ENCODE data around the gene VPS72.

The VPS72 gene

DNA sequence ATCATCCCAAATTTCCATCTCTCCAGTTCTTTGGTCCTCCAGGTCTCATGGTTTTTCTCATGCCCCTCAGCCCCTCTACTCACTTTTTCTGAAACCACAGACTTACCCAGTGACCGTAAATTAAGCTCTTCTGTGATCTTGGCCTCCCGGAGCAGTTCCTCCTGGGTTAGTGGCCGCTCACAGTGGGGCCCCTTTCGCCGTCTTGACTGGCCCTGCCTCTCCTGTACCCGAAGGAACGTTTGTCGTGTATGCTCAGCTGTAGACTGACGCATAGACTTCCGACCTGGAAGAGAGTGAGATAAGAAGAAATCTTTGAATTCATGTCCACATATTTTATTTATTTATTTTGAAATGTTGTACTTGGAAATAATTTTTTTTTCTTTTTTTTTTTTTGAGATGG is 5.8 kb downstream of the VPS72 start:
- no peak for DNase-seq

GRCh38 chr1:151176514-151177045 is 13.4 kb downstream of the VPS72 start:
- no peak for DNase-seq

DNA sequence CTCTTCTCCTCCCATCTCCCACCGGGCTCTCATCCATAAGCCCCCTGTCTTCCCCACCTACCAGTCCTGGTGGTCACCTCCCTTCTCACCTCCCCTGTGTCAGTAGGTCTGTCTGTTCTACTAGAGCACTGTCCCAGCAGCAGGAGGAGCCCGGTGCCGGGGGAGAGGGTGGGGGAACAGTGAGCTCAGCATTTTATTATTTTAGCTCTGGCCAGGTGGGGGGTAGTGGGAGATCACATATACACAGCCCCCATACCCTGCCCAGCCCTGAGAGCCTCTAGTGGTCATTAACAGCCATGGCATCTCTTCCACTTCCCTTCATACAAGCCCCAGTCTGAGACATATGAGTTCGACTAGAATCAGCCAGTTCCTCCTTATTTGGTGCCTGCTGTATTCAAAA is 14.1 kb downstream of the VPS72 start, which contains the start of gene TMOD4:
TMOD4 (minus strand) TSS at position 119 of the 400 bp plus-strand sequence. CDS start 1,106 bp downstream, outside the sequence.
- DNase-seq, result no peak

GRCh38 chr1:151175041-151175741 is 14.8 kb downstream of the VPS72 start:
- no peak for DNase-seq

GRCh38 chr1:151171190-151171589 is 18.8 kb downstream of the VPS72 start:
- no peak for DNase-seq

- DNase-seq, result no peak
Observed at GRCh38 chr1:151167116-151167515, 22.9 kb downstream of the VPS72 start.

- peak; percentile 81 for DNase-seq
Observed at GRCh38 chr1:151166505-151166956, 23.5 kb downstream of the VPS72 start.

DNA sequence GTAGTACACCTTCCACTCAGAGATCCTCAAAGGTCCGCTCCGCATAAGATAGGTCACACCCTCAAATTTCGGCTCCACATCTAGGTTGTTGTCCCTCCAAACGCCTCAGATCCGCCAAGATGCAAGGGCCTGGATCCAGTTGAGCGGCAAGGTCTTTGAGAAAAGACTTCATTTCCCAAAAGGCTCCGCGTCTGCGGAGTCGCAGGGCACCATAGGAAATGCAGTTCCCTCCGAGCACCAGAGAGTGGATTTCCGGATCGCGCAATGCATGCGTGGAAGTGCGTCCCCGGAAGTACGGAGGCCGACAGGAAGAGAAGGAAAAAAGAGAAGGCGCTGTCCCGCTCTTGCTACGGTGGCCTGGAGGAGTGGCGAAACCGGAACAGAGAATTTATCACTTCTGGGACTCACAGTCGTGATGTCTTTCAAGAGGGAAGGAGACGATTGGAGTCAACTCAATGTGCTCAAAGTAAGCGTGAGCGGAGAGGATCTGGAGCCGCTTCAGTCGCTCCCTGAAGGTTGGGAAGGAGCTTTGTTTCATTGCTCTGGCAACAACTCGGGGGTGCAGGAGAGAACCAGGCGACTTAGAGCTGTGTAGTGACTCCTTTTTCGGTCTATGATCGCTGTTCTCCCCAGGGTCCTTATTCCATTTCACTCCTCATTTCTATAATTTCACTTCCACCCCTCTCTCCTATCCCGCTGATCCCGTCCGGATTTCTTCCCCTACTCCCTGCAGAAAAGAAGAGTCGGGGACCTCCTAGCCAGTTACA is 24.1 kb downstream of the VPS72 start, which contains the start of the genes LYSMD1 and SCNM1:
LYSMD1 (minus strand) TSS at position 165 of the 767 bp plus-strand sequence. CDS start 644 bp downstream, outside the sequence.
SCNM1 (plus strand) TSS at position 407 of the 767 bp plus-strand sequence; CDS start at position 416, 9 bp downstream.
- DNase-seq, result peak; percentile 99

DNA sequence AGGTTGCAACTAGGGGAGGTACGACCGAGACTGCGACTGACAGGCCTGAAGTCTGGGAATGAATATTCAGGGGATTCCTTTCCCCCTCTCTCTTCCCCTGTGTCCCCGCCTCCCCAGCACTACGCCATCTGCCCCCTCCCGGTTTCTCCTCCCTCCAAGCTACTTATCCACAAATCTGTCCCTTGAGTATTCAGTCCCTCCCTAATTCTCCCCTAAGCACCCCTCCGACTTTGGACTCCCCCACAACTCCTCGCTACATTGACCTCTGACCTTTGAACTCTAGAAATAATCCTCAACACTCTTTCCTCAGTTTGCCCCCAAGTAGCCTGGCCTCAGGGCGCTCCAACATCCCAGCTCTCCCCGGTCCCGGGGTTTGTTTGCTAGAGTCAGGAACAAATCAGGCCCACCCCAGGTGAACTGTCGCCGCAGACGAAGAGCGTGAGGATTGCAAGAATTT is 24.7 kb downstream of the VPS72 start:
- DNase-seq, result peak; percentile 77

GRCh38 chr1:151164732-151165280 is 25.2 kb downstream of the VPS72 start:
- DNase-seq, result no peak

- no peak for DNase-seq
Observed at GRCh38 chr1:151159373-151159772, 30.6 kb downstream of the VPS72 start.

GRCh38 chr1:151158751-151159251 is 31.2 kb downstream of the VPS72 start:
- no peak for DNase-seq

- DNase-seq, result no peak
Observed at GRCh38 chr1:151158326-151158725, 31.7 kb downstream of the VPS72 start.

DNA sequence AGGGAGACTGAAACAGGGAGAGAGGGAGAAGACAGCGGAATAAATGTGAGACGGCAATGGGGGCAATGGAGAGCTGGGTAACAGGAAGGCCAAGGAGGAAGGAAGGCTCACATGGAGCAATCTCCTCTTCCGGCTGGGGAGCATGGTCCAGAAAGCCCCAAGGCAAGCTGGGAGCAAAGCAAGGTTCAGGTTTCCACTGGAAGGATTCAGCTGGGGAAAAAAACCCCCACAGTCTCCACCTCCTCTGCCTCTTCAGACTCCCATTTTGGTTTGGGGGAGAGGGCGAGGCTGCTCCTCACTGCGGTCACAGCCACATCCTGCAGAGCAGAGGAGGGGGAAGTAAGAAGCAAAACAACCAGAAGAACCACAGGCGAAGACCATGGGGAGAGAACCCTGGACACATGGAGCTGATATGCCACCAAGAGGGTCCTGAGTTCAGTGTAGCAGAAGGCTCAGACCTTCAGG is 32.9 kb downstream of the VPS72 start:
- DNase-seq, result no peak

- peak; percentile 52 for DNase-seq
Observed at GRCh38 chr1:151156515-151156819, 33.5 kb downstream of the VPS72 start, which contains the start of gene TNFAIP8L2. Gene TNFAIP8L2, plus strand, starts transcription at chr1:151156649. Its CDS starts 2,049 bp downstream, at chr1:151158698.

GRCh38 chr1:151147665-151148064 is 42.3 kb downstream of the VPS72 start:
- DNase-seq, result no peak

DNA sequence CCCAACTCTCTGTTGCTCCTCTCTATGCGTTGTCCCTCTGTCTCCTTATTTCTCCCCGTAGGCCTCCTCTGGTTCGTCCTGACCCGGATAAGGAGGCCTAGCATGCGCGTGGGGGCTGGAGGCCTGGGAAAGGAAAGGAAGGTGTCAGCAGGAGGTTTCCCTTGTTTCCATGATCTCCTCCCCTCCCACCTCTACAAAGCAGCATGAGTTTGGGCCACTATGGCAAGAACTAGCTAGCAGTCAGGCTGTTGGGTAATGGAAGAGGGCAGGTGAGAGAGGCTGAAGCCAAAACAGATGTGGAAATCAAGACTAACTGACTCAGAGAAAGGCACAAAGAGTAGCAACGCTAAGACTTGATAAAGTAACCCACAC is 42.9 kb downstream of the VPS72 start:
- DNase-seq, result no peak

DNA sequence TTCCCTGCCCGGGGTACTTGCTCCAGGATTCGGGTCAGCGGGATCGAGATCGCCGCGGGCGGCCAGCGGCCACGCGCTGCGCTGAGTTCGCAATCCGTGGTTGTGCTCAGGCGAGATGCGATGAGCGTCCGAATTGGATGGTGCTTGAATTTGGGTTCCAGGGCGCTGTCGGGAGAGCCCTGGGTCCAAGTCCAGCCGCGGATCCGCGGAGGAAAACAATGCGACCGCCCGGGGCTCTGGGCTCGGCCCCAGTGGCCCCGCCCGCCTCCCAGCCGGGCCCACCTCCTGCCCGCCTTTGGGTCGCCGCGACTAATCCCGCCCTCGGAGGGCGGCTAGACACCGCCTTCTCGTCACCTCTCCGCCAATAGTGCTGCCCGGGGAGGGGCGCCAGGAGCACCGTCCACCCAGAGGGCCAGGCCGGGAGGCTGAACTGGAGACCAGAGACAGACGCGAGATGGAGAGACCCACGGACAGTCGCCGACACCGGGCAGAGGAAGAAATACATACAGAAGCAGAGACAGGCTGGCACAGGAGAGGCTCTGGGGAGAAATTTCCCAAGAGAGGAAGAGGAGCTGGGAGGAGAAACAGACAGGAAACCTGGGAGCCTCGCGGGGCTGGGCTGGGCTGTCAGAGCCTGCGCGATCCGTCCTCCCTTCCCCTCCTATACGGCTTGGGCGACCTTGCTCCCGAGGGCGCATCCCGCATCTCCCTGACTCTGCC is 43.4 kb downstream of the VPS72 start, which contains the start of gene SEMA6C:
SEMA6C (minus strand) TSS at position 220 of the 720 bp plus-strand sequence. CDS start 4,010 bp downstream, outside the sequence.
- DNase-seq, result peak; percentile 98

DNA sequence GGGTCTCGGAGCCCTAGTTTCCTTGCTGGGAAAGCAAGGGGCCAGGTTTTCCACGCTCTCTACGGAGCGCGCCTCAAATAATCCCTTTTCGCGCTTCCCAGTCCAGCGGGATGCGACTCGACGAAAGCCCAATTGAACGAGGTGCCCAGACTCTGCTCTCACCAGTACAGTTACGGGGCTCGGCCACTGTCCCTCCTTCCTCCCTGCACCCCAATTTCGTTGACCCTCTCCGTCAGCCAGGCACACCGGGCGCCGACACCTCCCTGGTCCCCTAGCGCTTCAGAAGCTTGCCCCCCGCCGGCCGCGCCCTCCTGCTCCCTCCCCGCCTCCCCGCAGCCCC is 44.0 kb downstream of the VPS72 start:
- DNase-seq, result no peak

DNA sequence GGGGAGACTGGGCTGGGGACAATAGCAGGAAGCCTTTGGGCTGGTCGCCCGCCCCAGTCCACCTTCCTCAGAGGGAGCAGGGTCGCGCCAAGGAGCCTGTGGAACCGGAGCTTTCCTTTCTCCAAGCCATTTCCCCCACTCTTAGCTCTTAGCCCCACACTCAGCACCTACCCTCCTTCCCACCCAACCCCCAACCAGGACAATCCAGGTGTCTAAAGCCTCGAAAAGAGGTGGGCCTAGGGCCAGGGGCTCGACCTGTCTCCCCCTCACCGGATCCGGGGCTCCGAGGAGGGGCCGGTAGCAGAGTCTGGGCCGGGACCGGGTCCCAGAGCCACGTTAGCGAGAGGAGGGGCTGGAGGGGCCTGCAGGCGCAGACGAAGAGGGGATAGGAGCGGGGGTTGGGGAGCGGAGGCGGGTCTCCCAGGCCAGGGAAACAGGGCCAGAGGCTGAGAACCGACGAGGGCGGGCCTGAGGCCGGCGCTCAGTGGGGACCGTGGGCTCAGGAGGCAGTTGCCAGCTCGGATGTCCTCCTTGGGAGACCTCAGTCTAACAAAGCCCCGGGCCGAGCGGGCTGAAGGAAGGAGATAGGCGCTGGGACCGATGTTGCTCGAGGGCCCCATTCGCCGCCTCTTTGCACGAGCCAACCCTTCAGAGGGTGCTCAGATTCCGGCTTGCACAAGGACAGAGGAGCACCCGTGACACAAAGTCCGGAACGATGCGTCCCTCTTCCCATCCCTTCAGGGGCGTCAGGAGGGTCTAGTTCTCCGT is 44.5 kb downstream of the VPS72 start:
- peak; percentile 63 for DNase-seq
